WTC11 (cell line): ENCODE measurements around the gene NPEPL1.

ENCODE experiments used
- CBFB ChIP-seq: sonication (generic); formaldehyde crosslinking; IDR thresholded peaks from 2 replicates; pipeline ENCODE4 v1.8.1; 2022; ENCODE audit warnings: mild to moderate bottlenecking, low read depth, missing genetic modification reagents
- TF ChIP-seq, protein P1 (sequence below): sonication (generic); formaldehyde crosslinking; IDR thresholded peaks from 2 replicates; pipeline ENCODE4 v1.8.1; 2022; ENCODE audit warnings: mild to moderate bottlenecking, moderate library complexity, missing genetic modification reagents

DNA sequence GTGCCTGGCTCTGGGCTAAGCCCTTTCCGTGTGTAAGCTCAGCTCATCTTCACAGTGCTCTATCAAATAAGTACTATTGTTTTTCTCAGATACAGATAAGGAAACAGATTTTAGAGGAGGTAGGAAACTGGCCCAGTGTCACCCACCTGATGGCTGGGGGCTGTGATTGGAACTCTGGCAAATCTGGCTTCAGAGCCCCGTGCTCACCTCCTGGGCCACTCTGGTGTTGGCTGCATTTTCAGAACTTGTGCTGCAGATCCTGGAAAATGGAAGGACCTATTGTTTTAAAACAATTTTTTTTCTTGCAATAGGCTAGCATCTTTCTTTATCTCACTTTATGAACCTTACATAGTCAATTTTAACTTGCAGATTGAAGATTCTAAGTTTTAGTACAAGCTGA lies 35.8 kb upstream of the NPEPL1 start:
- TF ChIP-seq CBFB = no peak
- TF ChIP-seq, protein P1, sequence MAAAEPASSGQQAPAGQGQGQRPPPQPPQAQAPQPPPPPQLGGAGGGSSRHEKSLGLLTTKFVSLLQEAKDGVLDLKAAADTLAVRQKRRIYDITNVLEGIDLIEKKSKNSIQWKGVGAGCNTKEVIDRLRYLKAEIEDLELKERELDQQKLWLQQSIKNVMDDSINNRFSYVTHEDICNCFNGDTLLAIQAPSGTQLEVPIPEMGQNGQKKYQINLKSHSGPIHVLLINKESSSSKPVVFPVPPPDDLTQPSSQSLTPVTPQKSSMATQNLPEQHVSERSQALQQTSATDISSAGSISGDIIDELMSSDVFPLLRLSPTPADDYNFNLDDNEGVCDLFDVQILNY (CRISPR knock-in tag) = no peak
